ENCODE results near the gene MCF2L. TPM values are rescaled to one million over a fixed set of nuclear protein-coding genes. Genes with fewer than 3 reads are reported as not detected.

Gene MCF2L
- polyA plus RNA-seq, 1 donor (not counting 4 experiments of a cell fraction or from before 2014, with no cell fraction given), result 0.14 TPM

DNA sequence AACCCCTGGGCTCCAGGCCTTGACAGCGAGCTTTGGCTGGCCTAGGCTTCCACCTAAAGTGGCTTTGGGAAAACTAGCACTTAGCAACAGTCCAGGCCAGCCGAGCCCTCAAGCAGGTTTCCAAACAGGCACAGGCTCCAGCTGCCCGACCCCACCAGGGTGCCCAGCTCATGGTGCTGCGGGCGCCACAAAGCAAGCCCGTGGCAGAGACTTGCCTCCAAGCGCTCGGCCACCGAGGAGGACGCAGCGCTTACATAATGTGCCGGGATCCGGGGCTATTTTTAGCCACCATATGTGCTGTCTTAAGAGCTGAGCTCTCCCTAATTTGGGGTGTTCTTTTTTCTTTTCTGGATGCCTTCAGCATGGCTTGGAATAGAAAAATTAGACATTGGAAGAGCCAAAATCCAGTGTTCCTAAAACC lies 80.5 kb downstream of the MCF2L start:
- FAIRE-seq (no peak), DNase-seq (ENCODE audit: low read depth, low spot score) (no peak)
- no peak overlapping the region for H3K4me2 ChIP-seq (ENCODE audit: control insufficient read depth, extremely low read depth, insufficient read depth, low read depth, low read length)
- H3K9me3 ChIP-seq (ENCODE audit: control insufficient read depth, low read depth, low read length), result no peaks in the 10 kb centered on the region
- no peak overlapping the region for H3K9ac ChIP-seq (ENCODE audit: control insufficient read depth, extremely low read depth, insufficient read depth, low read length)
- no peak overlapping the region for H3K27ac ChIP-seq (ENCODE audit: control insufficient read depth, insufficient read depth, low read length)
- H3K36me3 ChIP-seq (ENCODE audit: control insufficient read depth in 2 of 2, extremely low read depth in 1 of 2, insufficient read depth in 2 of 2, low read length in 2 of 2), result no peaks in the 10 kb centered on the region
- no peak overlapping the region for H3K4me3 ChIP-seq (ENCODE audit: control insufficient read depth in 2 of 3, extremely low read depth in 1 of 3, insufficient read depth in 2 of 3, low read depth in 1 of 3, low read length in 3 of 3)
- H2AFZ ChIP-seq (ENCODE audit: control insufficient read depth, low read length), result no peak overlapping the region
- H3K9me1 ChIP-seq (ENCODE audit: control insufficient read depth, extremely low read depth, insufficient read depth, low read length), result no peaks in the 10 kb centered on the region
- TF ChIP-seq EZH2 (IDR thresholded peaks at IDR 0.05; ENCODE audit: low read length), result no peak
- no peak for TF ChIP-seq CTCF (optimal IDR thresholded peaks at IDR 0.05 in 1 of 3, IDR thresholded peaks at IDR 0.05 in 1 of 3, conservative IDR thresholded peaks at IDR 0.05 in 1 of 3; ENCODE audit: extremely low read depth in 1 of 3, insufficient read depth in 2 of 3, low read length in 3 of 3)
- dilution Hi-C loops (cut with MboI; ENCODE audit: extremely low pct_ligation_motif_present, low sequenced_read_pairs), result no loop called here
- no peaks in the 10 kb centered on the region for H3K27me3 ChIP-seq (ENCODE audit: control insufficient read depth, extremely low read depth, insufficient read depth, low read length)
- no peaks in the 10 kb centered on the region for H3K79me2 ChIP-seq (ENCODE audit: control insufficient read depth, insufficient read depth, low read length)
- H4K20me1 ChIP-seq (ENCODE audit: control insufficient read depth, extremely low read depth, insufficient read depth, low read length), result no peaks in the 10 kb centered on the region
- no peaks in the 10 kb centered on the region for H3K4me1 ChIP-seq (ENCODE audit: control insufficient read depth, extremely low read depth, insufficient read depth, low read length)

- H4K20me1 ChIP-seq (ENCODE audit: control insufficient read depth, extremely low read depth, insufficient read depth, low read length), result no peaks in the 10 kb centered on the region
- no peaks in the 10 kb centered on the region for H3K4me1 ChIP-seq (ENCODE audit: control insufficient read depth, extremely low read depth, insufficient read depth, low read length)
- no peak overlapping the region for H3K9ac ChIP-seq (ENCODE audit: control insufficient read depth, extremely low read depth, insufficient read depth, low read length)
- DNase-seq (ENCODE audit: low read depth, low spot score) (no peak), FAIRE-seq (no peak)
- H3K27ac ChIP-seq (ENCODE audit: control insufficient read depth, insufficient read depth, low read length), result no peak overlapping the region
- H3K4me3 ChIP-seq (ENCODE audit: control insufficient read depth in 2 of 3, extremely low read depth in 1 of 3, insufficient read depth in 2 of 3, low read depth in 1 of 3, low read length in 3 of 3), result no peak overlapping the region
- H3K4me2 ChIP-seq (ENCODE audit: control insufficient read depth, extremely low read depth, insufficient read depth, low read depth, low read length), result no peak overlapping the region
- H3K36me3 ChIP-seq (ENCODE audit: control insufficient read depth in 2 of 2, extremely low read depth in 1 of 2, insufficient read depth in 2 of 2, low read length in 2 of 2), result no peaks in the 10 kb centered on the region
- no peaks in the 10 kb centered on the region for H3K9me3 ChIP-seq (ENCODE audit: control insufficient read depth, low read depth, low read length)
- dilution Hi-C loops (cut with MboI; ENCODE audit: extremely low pct_ligation_motif_present, low sequenced_read_pairs), result no loop called here
- no peak overlapping the region for H2AFZ ChIP-seq (ENCODE audit: control insufficient read depth, low read length)
- no peaks in the 10 kb centered on the region for H3K27me3 ChIP-seq (ENCODE audit: control insufficient read depth, extremely low read depth, insufficient read depth, low read length)
- H3K9me1 ChIP-seq (ENCODE audit: control insufficient read depth, extremely low read depth, insufficient read depth, low read length), result no peaks in the 10 kb centered on the region
- no peak for TF ChIP-seq EZH2 (IDR thresholded peaks at IDR 0.05; ENCODE audit: low read length)
- no peak for TF ChIP-seq CTCF (optimal IDR thresholded peaks at IDR 0.05 in 1 of 3, IDR thresholded peaks at IDR 0.05 in 1 of 3, conservative IDR thresholded peaks at IDR 0.05 in 1 of 3; ENCODE audit: extremely low read depth in 1 of 3, insufficient read depth in 2 of 3, low read length in 3 of 3)
- H3K79me2 ChIP-seq (ENCODE audit: control insufficient read depth, insufficient read depth, low read length), result no peaks in the 10 kb centered on the region
Measured at GRCh38 chr13:113049981-113050380, 81.0 kb downstream of the MCF2L start.

All from keratinocyte (primary cell).